HepG2 (cell line): ENCODE results near the gene ERC1. TPM values are rescaled to one million over a fixed set of nuclear protein-coding genes. Genes with fewer than 3 reads are reported as not detected.

Experiments
- ATAC-seq: fragments of 200-7000 bp; cut with Tn5 transposase; 3 replicates; pipeline ENCODE4 v1.9.1; 2020; ENCODE audit warnings: mild to moderate bottlenecking, moderate library complexity
- BruUV-seq: library from RNA; stranded (reverse); fragments of 400-500 nt; replicated peaks from 2 replicates; lab custom pipeline; 2021; lab: Mats Ljungman, UMichigan
- CTCF ChIA-PET: fragments of 300-600 bp; formaldehyde crosslinking; extraction: SDS; loops from one replicate; lab custom pipeline; 2021; ENCODE audit warnings: low total read pairs, inconsistent platforms, low intra/inter-chr PET ratio; lab: Yijun Ruan, JAX
- POLR2A ChIA-PET: fragments of 350-600 bp; sonication (Branson Sonifier 250); formaldehyde crosslinking; loops from one replicate; lab custom pipeline; 2020; ENCODE audit warnings: antibody characterized with exemption, inconsistent platforms; lab: Yijun Ruan, JAX
- DNase-seq: peaks from one replicate; pipeline ENCODE4 v3.0.0-alpha.2; 2015; ENCODE audit warnings: low spot score
- FAIRE-seq: peaks from 3 replicates; lab custom pipeline; 2011; peaks lifted over from hg19 to GRCh38; lab: Jason Lieb, UNC
- H2AFZ ChIP-seq: one replicate; pipeline ENCODE4 v1.6.1; 2011; ENCODE audit warnings: low read length, inconsistent platforms
- H3K27ac ChIP-seq: fragments of 300-600 bp; 3 replicates; pipeline ENCODE4 v1.8.0; 2011; ENCODE audit warnings: mixed run types, mild to moderate bottlenecking, mixed read lengths, low read length, inconsistent platforms; ENCODE audit not compliant: insufficient read depth; ENCODE audit errors: extremely low read length
- H3K27me3 ChIP-seq, 2 experiments: fragments of 200-600 bp in 1 of 2; 2 replicates in 1 of 2; 3 replicates in 1 of 2; pipeline versions ENCODE4 v1.6.0 to v1.8.0; 2011; ENCODE audit warnings: low read length in 2 of 2, mild to moderate bottlenecking in 2 of 2, moderate library complexity in 2 of 2, inconsistent platforms in 1 of 2; ENCODE audit not compliant: insufficient read depth in 2 of 2, control insufficient read depth in 1 of 2
- H3K36me3 ChIP-seq, 2 experiments: fragments of 200-600 bp in 1 of 2; replicated peaks in 1 of 2; 2 replicates in 1 of 2; 3 replicates in 1 of 2; pipeline versions ENCODE4 v1.5.1 to v1.8.0; 2011; ENCODE audit warnings: low read length in 2 of 2, inconsistent platforms in 1 of 2; ENCODE audit not compliant: insufficient read depth in 2 of 2, control insufficient read depth in 1 of 2
- H3K4me1 ChIP-seq: 2 replicates; pipeline ENCODE4 v1.5.1; 2012; ENCODE audit warnings: low read length, inconsistent platforms; ENCODE audit not compliant: insufficient read depth
- H3K4me2 ChIP-seq: 2 replicates; pipeline ENCODE4 v1.6.0; 2011; ENCODE audit warnings: low read depth, low read length, inconsistent platforms
- H3K4me3 ChIP-seq, 3 experiments: fragments of 200-600 bp in 1 of 3; sonication (generic), shearing (Covaris generic) in 1 of 3; replicated peaks in 1 of 3; 2 replicates each; pipeline ENCODE4 v1.5.1; 2011 to 2016; ENCODE audit warnings: low read length in 3 of 3, inconsistent platforms in 2 of 3, low read depth in 2 of 3, mild to moderate bottlenecking in 2 of 3, control low read depth in 1 of 3, mixed read lengths in 1 of 3; ENCODE audit not compliant: insufficient read depth in 1 of 3
- H3K79me2 ChIP-seq: one replicate; pipeline ENCODE4 v1.6.1; 2011; ENCODE audit warnings: low read length, inconsistent platforms; ENCODE audit not compliant: insufficient read depth
- H3K9ac ChIP-seq: 2 replicates; pipeline ENCODE4 v1.6.0; 2011; ENCODE audit warnings: mild to moderate bottlenecking, low read depth, low read length, inconsistent platforms; ENCODE audit not compliant: insufficient read depth
- H3K9me3 ChIP-seq: 2 replicates; pipeline ENCODE4 v1.5.1; 2012; ENCODE audit warnings: mild to moderate bottlenecking, low read length
- H4K20me1 ChIP-seq: 2 replicates; pipeline ENCODE4 v1.6.0; 2011; ENCODE audit warnings: inconsistent platforms, mild to moderate bottlenecking, low read length, moderate library complexity; ENCODE audit not compliant: insufficient read depth
- NFYB ChIP-seq: sonication (generic); formaldehyde crosslinking; IDR thresholded peaks from 2 replicates; pipeline ENCODE4 v1.4.0; 2020; ENCODE audit warnings: missing genetic modification reagents
- NFYC ChIP-seq: IDR thresholded peaks from 2 replicates; pipeline ENCODE4 v1.6.1; 2016; ENCODE audit warnings: missing genetic modification reagents, missing compliant biosample characterization
- ZFP36 ChIP-seq: fragments of 150-350 bp; IDR thresholded peaks from 2 replicates; pipeline ENCODE4 v1.6.1; 2018; ENCODE audit warnings: borderline replicate concordance, low read length, low read depth; ENCODE audit not compliant: partially characterized antibody
- WGBS: methylation state at CpG from one replicate; pipeline ENCODE4 v1.1.6; 2017; ENCODE audit warnings: low lambda C conversion rate; 5-methylcytosine and 5-hydroxymethylcytosine counted together
- in situ Hi-C: cut with HindIII; loops from 2 replicates; pipeline ENCODE4 v1.10.0; 2017; ENCODE audit warnings: low pct_unique_long_range_greater_than_20kb; ENCODE audit not compliant: extremely low pct_ligation_motif_present
- intact Hi-C: fragments of 100-400 bp; cut with micrococcal nuclease; formaldehyde crosslinking; loops from one replicate; pipeline ENCODE4 v1.10.0; 2022; ENCODE audit not compliant: unreplicated experiment
- polyA plus RNA-seq, 8 experiments: library from polyadenylated mRNA; depleted of rRNA in 3 of 8; stranded (reverse) in 7 of 8; unstranded in 1 of 8; fragments of >200 nt; fragmentation: Illumina TruSeq in 4 of 8; extraction: Trizol in 4 of 8; gene quantifications; 2 replicates each; pipeline versions ENCODE4 v1.2.1 to v1.2.3, GENCODE V29; 2011 to 2016; ENCODE audit warnings: low read depth in 4 of 8, missing spikeins in 1 of 8, mixed read lengths in 1 of 8; ENCODE audit not compliant: insufficient read depth in 1 of 8
- total RNA-seq, 5 experiments: library from RNA; depleted of rRNA; stranded (reverse); fragments of >200 nt; fragmentation: Illumina TruSeq; extraction: Trizol; gene quantifications; 2 replicates each; pipeline ENCODE4 v1.2.3, GENCODE V29; 2016; ENCODE audit warnings: low read depth in 1 of 5
- TF ChIP-seq, protein P1 (sequence below): sonication (generic); formaldehyde crosslinking; IDR thresholded peaks from 2 replicates; pipeline ENCODE4 v1.8.0; 2022; ENCODE audit warnings: mild to moderate bottlenecking, missing genetic modification reagents, borderline replicate concordance

ERC1 gene
- total and polyA plus RNA-seq, 2 of the 13 experiments (the other 11 are each of a cell fraction or from before 2014, with no cell fraction given): 6.1 to 12.4 TPM

DNA sequence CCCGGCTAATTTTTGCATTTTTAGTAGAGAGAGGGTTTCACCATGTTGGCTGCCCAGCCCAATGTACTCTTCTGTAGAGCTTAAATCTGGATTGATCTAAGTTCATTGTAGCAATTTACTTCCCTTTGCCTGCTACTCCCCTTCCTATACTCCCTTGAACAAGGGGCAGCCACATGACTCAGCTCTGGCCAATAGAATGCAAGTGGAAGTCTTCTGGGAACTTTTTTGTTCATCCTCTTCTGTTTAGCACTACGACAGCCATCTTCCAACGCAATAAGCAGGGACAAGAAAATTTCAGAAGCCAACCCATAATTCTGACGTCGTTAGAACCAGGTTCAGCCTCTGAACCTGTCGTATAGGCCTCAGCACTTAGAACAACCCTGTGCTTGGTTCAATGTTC, 35.1 kb upstream of the ERC1 start:
- Histone ChIP-seq H4K20me1 (no peaks in the 10 kb centered on the region), H2AFZ (no peak overlapping the region), H3K27ac (no peak overlapping the region), H3K4me3 (no peak overlapping the region), H3K4me1 (peaks cover 16% of the 10 kb centered on the region), H3K79me2 (no peaks in the 10 kb centered on the region), H3K9me3 (no peaks in the 10 kb centered on the region), H3K4me2 (no peak overlapping the region), H3K9ac (no peak overlapping the region), H3K27me3 (no peaks in the 10 kb centered on the region), H3K36me3 (no peaks in the 10 kb centered on the region; a peak in 1 of 5 replicates)
- no peak for DNase-seq
- intact Hi-C loops (no loop called here), in situ Hi-C loops (no loop called here)
- CTCF ChIA-PET: no interaction called here
- WGBS: 88% methylated on average over 6 of the region's 6 CpGs
- BruUV-seq: no TSS peak
- FAIRE-seq: no peak
- POLR2A ChIA-PET: no interaction called here
- ATAC-seq: no peak
- TF ChIP-seq NFYC (CRISPR knock-in tag) (peak; percentile 36; the same call in 1 of the 2 replicates), NFYB (CRISPR knock-in tag) (peak; percentile 64)
- TF ChIP-seq, protein P1, sequence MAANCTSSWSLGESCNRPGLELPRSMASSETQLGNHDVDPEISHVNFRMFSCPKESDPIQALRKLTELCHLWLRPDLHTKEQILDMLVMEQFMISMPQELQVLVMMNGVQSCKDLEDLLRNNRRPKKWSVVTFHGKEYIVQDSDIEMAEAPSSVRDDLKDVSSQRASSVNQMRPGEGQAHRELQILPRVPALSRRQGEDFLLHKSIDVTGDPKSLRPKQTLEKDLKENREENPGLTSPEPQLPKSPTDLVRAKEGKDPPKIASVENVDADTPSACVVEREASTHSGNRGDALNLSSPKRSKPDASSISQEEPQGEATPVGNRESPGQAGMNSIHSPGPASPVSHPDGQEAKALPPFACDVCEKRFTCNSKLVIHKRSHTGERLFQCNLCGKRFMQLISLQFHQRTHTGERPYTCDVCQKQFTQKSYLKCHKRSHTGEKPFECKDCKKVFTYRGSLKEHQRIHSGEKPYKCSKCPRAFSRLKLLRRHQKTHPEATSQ (CRISPR knock-in tag): no peak

DNA sequence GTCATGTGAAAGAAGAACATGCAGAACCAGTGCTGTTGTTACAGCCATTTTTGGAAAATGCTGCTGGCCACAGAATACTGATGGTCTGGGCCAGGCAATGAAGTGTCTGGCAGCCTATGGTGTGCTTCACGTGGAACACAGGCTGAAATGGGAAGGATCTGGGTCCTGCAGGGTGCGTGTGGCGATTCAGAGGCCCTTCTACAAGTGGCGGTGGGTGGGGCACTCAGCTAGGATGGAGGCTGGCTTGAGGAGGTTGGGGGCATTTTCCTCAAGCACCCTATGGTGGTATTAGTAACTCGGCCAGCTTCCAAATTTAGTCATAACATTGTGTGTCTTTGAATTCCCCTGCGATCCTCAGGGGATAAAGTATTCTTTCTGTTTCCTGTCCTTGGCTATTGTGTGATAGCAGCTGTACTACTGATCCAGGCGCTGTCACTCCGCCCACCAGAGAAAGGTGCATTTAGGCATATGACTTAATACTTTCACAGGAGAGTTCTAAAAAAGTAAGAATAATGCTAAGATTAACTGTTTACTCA, 32.4 kb upstream of the ERC1 start:
- BruUV-seq: no TSS peak
- FAIRE-seq (no peak), DNase-seq (no peak), ATAC-seq (no peak)
- Histone ChIP-seq H3K9ac (no peak overlapping the region), H3K4me1 (peaks cover 1% of the 10 kb centered on the region; the same call in 1 of the 2 replicates), H3K27me3 (no peaks in the 10 kb centered on the region), H3K4me2 (no peak overlapping the region), H4K20me1 (no peaks in the 10 kb centered on the region), H3K27ac (no peak overlapping the region), H3K79me2 (no peaks in the 10 kb centered on the region), H3K4me3 (no peak overlapping the region), H3K9me3 (no peaks in the 10 kb centered on the region), H2AFZ (no peak overlapping the region), H3K36me3 (no peaks in the 10 kb centered on the region; a peak in 1 of 5 replicates)
- intact Hi-C loops: no loop called here
- in situ Hi-C loops: no loop called here
- 63% methylated on average over 6 of the region's 8 CpGs for WGBS
- ChIA-PET POLR2A (no interaction called here), CTCF (no interaction called here)
- TF ChIP-seq ZFP36: no peak
